Hematopoietic multipotent progenitor cell (in vitro differentiated cells): Measurements from ENCODE around the gene PIM3. TPM values are rescaled to one million over a fixed set of nuclear protein-coding genes. Genes with fewer than 3 reads are reported as not detected.

Source experiments
- DNase-seq, 3 donors: peaks; one replicate each; pipeline ENCODE4 v3.0.0-alpha.2; 2011 to 2015; ENCODE audit warnings: low read depth in 2 of 3, low spot score in 2 of 3
- total RNA-seq: library from RNA; depleted of rRNA; stranded (reverse); fragments of >200 nt; gene quantifications from one replicate; pipeline ENCODE4 v1.2.3, GENCODE V29; 2012

The PIM3 gene
- total RNA-seq, 1 donor, result 84.6 TPM

- no peak for DNase-seq
Measured at GRCh38 chr22:49927483-49928184, 32.9 kb upstream of the PIM3 start.

- DNase-seq, result no peak
Measured at GRCh38 chr22:49928185-49928495, 32.4 kb upstream of the PIM3 start.

GRCh38 chr22:49928555-49929210 is 31.9 kb upstream of the PIM3 start:
- DNase-seq, result no peak

GRCh38 chr22:49929211-49929979 is 31.2 kb upstream of the PIM3 start:
- peak; percentile 72 to 85 (median 77) for DNase-seq

GRCh38 chr22:49929994-49930575 is 30.5 kb upstream of the PIM3 start:
- DNase-seq, result no peak

- peak in 2 of 3 donors; percentile 90 to 91 for DNase-seq
Measured at GRCh38 chr22:49930596-49931412, 29.8 kb upstream of the PIM3 start.

- no peak for DNase-seq
Measured at GRCh38 chr22:49933236-49934159, 27.1 kb upstream of the PIM3 start.

GRCh38 chr22:49934160-49934890 is 26.2 kb upstream of the PIM3 start:
- DNase-seq, result peak in 2 of 3 donors; percentile 72 to 82

GRCh38 chr22:49934891-49935557 is 25.5 kb upstream of the PIM3 start:
- DNase-seq, result peak; percentile 57 to 94 (median 89)

- DNase-seq, result peak in 2 of 3 donors; percentile 73 to 80
Measured at GRCh38 chr22:49935561-49935960, 25.0 kb upstream of the PIM3 start.

- DNase-seq, result peak; percentile 82 to 97 (median 97)
Measured at GRCh38 chr22:49936018-49936972, 24.3 kb upstream of the PIM3 start.

GRCh38 chr22:49936973-49937757 is 23.4 kb upstream of the PIM3 start:
- DNase-seq, result peak in 1 of 3 donors; percentile 38

- no peak for DNase-seq
Measured at GRCh38 chr22:49937758-49938564, 22.6 kb upstream of the PIM3 start.

GRCh38 chr22:49938565-49939136 is 21.9 kb upstream of the PIM3 start:
- DNase-seq, result no peak
